ENCODE data around the gene CTIF. TPM values are rescaled to one million over a fixed set of nuclear protein-coding genes. Genes with fewer than 3 reads are reported as not detected.

Gene CTIF
- total RNA-seq, 1 experiment from 2014 or later, result 26.5 TPM

DNA sequence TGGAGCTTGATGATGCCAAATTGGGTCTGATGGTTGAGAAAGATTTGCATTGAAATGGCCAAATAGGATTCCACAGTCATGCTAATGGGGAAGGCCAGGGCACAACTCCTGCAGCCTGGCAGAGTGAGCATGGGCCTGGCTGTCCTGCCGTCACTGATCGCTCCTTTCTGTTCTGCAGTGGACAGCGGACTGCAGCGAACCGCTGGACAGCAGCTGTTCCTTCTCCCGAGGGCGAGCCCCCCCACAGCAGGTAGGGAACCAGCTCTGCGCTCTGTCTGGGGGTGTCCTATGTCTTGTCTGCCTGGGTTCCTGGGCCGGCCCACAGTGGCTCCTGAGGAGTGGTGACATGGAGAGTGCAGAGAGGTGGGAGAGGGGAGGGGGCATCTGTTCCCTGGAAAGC is 97.6 kb downstream of the CTIF start:
- ChIA-PET CTCF (interaction anchor here (0.5 kb wide), 1 partner anchor 191 kb away, joined by 3 read pairs; no protein-coding TSS in a partner anchor), POLR2A (no interaction called here)
- BruUV-seq (replicated peaks), result no TSS peak
- ATAC-seq, result no peak
- no peaks in the 10 kb centered on the region for H3K27me3 ChIP-seq (ENCODE audit: control insufficient read depth, insufficient read depth, low read length)
- TF ChIP-seq, protein P1, sequence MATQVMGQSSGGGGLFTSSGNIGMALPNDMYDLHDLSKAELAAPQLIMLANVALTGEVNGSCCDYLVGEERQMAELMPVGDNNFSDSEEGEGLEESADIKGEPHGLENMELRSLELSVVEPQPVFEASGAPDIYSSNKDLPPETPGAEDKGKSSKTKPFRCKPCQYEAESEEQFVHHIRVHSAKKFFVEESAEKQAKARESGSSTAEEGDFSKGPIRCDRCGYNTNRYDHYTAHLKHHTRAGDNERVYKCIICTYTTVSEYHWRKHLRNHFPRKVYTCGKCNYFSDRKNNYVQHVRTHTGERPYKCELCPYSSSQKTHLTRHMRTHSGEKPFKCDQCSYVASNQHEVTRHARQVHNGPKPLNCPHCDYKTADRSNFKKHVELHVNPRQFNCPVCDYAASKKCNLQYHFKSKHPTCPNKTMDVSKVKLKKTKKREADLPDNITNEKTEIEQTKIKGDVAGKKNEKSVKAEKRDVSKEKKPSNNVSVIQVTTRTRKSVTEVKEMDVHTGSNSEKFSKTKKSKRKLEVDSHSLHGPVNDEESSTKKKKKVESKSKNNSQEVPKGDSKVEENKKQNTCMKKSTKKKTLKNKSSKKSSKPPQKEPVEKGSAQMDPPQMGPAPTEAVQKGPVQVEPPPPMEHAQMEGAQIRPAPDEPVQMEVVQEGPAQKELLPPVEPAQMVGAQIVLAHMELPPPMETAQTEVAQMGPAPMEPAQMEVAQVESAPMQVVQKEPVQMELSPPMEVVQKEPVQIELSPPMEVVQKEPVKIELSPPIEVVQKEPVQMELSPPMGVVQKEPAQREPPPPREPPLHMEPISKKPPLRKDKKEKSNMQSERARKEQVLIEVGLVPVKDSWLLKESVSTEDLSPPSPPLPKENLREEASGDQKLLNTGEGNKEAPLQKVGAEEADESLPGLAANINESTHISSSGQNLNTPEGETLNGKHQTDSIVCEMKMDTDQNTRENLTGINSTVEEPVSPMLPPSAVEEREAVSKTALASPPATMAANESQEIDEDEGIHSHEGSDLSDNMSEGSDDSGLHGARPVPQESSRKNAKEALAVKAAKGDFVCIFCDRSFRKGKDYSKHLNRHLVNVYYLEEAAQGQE (IDR thresholded peaks at IDR 0.05; ENCODE audit: insufficient read depth in 1 of 2, low read depth in 2 of 2, low read length in 1 of 2), result no peak
- TF ChIP-seq CTCF (IDR thresholded peaks at IDR 0.05) (no peak), TCF7L2 (IDR thresholded peaks at IDR 0.05; ENCODE audit: low read depth, low read length) (no peak), SIN3A (IDR thresholded peaks at IDR 0.05; ENCODE audit: borderline replicate concordance, insufficient read depth, low read depth, low read length) (no peak), POLR2AphosphoS5 (IDR thresholded peaks at IDR 0.05; ENCODE audit: low read depth, low read length) (no peak)
- H3K36me3 ChIP-seq (ENCODE audit: control insufficient read depth, insufficient read depth, low read length), result no peaks in the 10 kb centered on the region
- in situ Hi-C loops (cut with HindIII; ENCODE audit: low pct_unique_long_range_greater_than_20kb, low sequenced_read_pairs), result no loop called here
- intact Hi-C loops (cut with micrococcal nuclease; ENCODE audit: unreplicated experiment), result no loop called here
- H3K9me3 ChIP-seq (ENCODE audit: control insufficient read depth, insufficient read depth, low read depth, low read length), result no peaks in the 10 kb centered on the region
- no peak overlapping the region for H3K27ac ChIP-seq (ENCODE audit: low read length)
- no peak for DNase-seq (ENCODE audit: low read depth, low spot score)
- H3K4me3 ChIP-seq (ENCODE audit: low read depth in 2 of 2, low read length in 2 of 2), result no peak overlapping the region
- no peaks in the 10 kb centered on the region; the same call in 1 of the 2 replicates for H3K4me1 ChIP-seq (ENCODE audit: control insufficient read depth, insufficient read depth, low read length)

DNA sequence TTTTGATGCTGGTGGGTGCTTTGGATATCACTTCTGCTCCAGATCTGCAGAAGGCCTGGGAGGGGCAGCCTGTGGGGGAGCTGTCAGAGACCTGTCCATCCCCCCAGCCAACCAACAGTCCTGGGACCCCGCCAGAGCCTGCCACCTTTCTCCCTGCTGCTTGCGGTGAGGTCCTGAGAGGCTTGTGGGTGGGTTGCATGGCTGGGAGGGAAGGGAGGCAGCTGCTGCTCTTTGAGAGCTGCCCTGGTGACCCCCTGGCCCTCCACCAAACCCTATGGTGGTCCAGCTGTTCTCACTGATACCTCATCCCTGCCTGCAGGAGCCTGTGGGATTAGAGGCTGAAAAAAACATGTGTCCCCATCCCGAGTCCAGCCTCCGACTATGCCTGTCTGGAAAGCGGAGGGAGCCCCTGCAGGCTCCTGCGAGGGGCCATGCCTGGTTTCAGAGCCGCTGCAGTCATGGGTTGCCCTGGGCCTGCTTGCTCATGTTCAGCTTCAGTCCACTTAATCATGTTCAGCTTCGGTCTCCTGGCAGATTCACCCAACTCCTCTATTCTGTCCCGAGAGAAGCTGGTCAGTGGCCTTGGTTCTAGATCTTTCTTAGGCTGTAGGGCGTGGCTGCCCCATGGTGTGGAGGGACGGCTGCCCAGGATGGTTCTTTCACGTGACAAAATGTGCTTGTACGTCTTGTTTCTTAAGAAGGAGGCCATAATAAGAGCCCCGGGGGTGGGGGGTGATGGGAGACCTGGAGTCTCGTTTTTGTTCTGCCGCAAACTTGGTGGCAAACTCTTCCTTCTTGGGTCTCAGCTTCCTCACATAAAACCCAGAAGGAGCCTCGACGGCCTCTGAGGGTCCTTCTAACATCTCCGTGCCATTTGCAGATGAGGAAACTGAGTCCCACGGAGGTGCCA is 98.5 kb downstream of the CTIF start:
- Histone ChIP-seq H3K27ac (ENCODE audit: low read length) (no peak overlapping the region), H3K4me3 (ENCODE audit: low read depth in 2 of 2, low read length in 2 of 2) (no peak overlapping the region), H3K27me3 (ENCODE audit: control insufficient read depth, insufficient read depth, low read length) (no peaks in the 10 kb centered on the region), H3K9me3 (ENCODE audit: control insufficient read depth, insufficient read depth, low read depth, low read length) (no peaks in the 10 kb centered on the region), H3K4me1 (ENCODE audit: control insufficient read depth, insufficient read depth, low read length) (no peaks in the 10 kb centered on the region; the same call in 1 of the 2 replicates), H3K36me3 (ENCODE audit: control insufficient read depth, insufficient read depth, low read length) (no peaks in the 10 kb centered on the region)
- ChIA-PET CTCF (no interaction called here), POLR2A (no interaction called here)
- in situ Hi-C loops (cut with HindIII; ENCODE audit: low pct_unique_long_range_greater_than_20kb, low sequenced_read_pairs), result no loop called here
- TF ChIP-seq, protein P1 (IDR thresholded peaks at IDR 0.05; ENCODE audit: insufficient read depth in 1 of 2, low read depth in 2 of 2, low read length in 1 of 2), result no peak
- TF ChIP-seq TCF7L2 (IDR thresholded peaks at IDR 0.05; ENCODE audit: low read depth, low read length), result no peak
- TF ChIP-seq POLR2AphosphoS5 (IDR thresholded peaks at IDR 0.05; ENCODE audit: low read depth, low read length), result no peak
- TF ChIP-seq SIN3A (IDR thresholded peaks at IDR 0.05; ENCODE audit: borderline replicate concordance, insufficient read depth, low read depth, low read length), result no peak
- TF ChIP-seq CTCF (IDR thresholded peaks at IDR 0.05), result no peak
- BruUV-seq (replicated peaks), result no TSS peak
- intact Hi-C loops (cut with micrococcal nuclease; ENCODE audit: unreplicated experiment), result no loop called here
- DNase-seq (ENCODE audit: low read depth, low spot score) (no peak), ATAC-seq (no peak)
